DOHH2 (cell line): ENCODE results near the gene TMEM255B.

Source experiments
- H3F3A ChIP-seq: fragments of 200-600 bp; sonication (generic), shearing (Covaris generic); 2 replicates; pipeline ENCODE4 v1.6.0; 2016; ENCODE audit warnings: antibody characterized with exemption, mild to moderate bottlenecking; ENCODE audit not compliant: control insufficient read depth, insufficient read depth
- H3K27ac ChIP-seq: fragments of 200-600 bp; sonication (generic); 2 replicates; pipeline ENCODE4 v1.5.1; 2014; ENCODE audit warnings: low read depth, mild to moderate bottlenecking, low read length, moderate library complexity
- H3K27me3 ChIP-seq: fragments of 200-600 bp; sonication (generic); 2 replicates; pipeline ENCODE4 v1.6.1; 2014; ENCODE audit warnings: mild to moderate bottlenecking, low read length, mixed read lengths; ENCODE audit not compliant: control insufficient read depth
- H3K36me3 ChIP-seq: fragments of 200-600 bp; sonication (generic); 2 replicates; pipeline ENCODE4 v1.6.1; 2014; ENCODE audit warnings: mild to moderate bottlenecking, low read length, moderate library complexity, mixed read lengths; ENCODE audit not compliant: control insufficient read depth
- H3K4me1 ChIP-seq: fragments of 200-600 bp; sonication (generic); 2 replicates; pipeline ENCODE4 v1.6.1; 2014; ENCODE audit warnings: mild to moderate bottlenecking, low read length, mixed read lengths; ENCODE audit not compliant: control insufficient read depth
- H3K4me2 ChIP-seq: fragments of 200-600 bp; sonication (generic); 2 replicates; pipeline ENCODE4 v1.6.0; 2014; ENCODE audit warnings: mild to moderate bottlenecking, low read length, moderate library complexity
- H3K4me3 ChIP-seq: fragments of 200-600 bp; sonication (generic); 2 replicates; pipeline ENCODE4 v1.5.1; 2014; ENCODE audit warnings: mild to moderate bottlenecking, low read length, mixed read lengths
- H3K79me2 ChIP-seq: fragments of 200-600 bp; sonication (generic); 2 replicates; pipeline ENCODE4 v1.6.1; 2014; ENCODE audit warnings: mild to moderate bottlenecking, low read length, mixed read lengths; ENCODE audit not compliant: control insufficient read depth
- H3K9me2 ChIP-seq: fragments of 200-600 bp; sonication (generic); replicated peaks from 2 replicates; pipeline ENCODE4 v1.6.1; 2014; ENCODE audit warnings: mild to moderate bottlenecking, low read length, mixed read lengths; ENCODE audit not compliant: control insufficient read depth
- H3K9me3 ChIP-seq: fragments of 200-600 bp; sonication (generic); 2 replicates; pipeline ENCODE4 v1.6.1; 2014; ENCODE audit warnings: antibody characterized with exemption, low read length, mixed read lengths; ENCODE audit not compliant: control insufficient read depth, insufficient read depth
- H4K20me1 ChIP-seq: fragments of 200-600 bp; sonication (generic); 2 replicates; pipeline ENCODE4 v1.6.0; 2014; ENCODE audit warnings: low read depth, mild to moderate bottlenecking, antibody characterized with exemption, low read length, moderate library complexity; ENCODE audit not compliant: control insufficient read depth, insufficient read depth
- EZH2phosphoT487 ChIP-seq: fragments of 200-600 bp; sonication (generic); IDR thresholded peaks from 2 replicates; pipeline ENCODE4 v1.6.1; 2017; ENCODE audit warnings: borderline replicate concordance, mild to moderate bottlenecking, antibody characterized with exemption, low read length, moderate library complexity, mixed read lengths
- TF ChIP-seq, protein P1 (sequence below): fragments of 200-600 bp; sonication (generic); IDR thresholded peaks from one replicate; pipeline ENCODE4 v1.5.1; 2014; ENCODE audit warnings: antibody characterized with exemption, mild to moderate bottlenecking, low read depth, low read length; ENCODE audit not compliant: poor library complexity, severe bottlenecking

TMEM255B gene

GRCh38 chr13:113808058-113808834, 49.2 kb downstream of the TMEM255B start:
- Histone ChIP-seq H3K4me3 (no peak overlapping the region), H3K79me2 (no peaks in the 10 kb centered on the region), H3K4me1 (no peaks in the 10 kb centered on the region), H3K36me3 (no peaks in the 10 kb centered on the region), H3K27ac (no peak overlapping the region), H4K20me1 (no peaks in the 10 kb centered on the region), H3F3A (no peaks in the 10 kb centered on the region), H3K27me3 (no peaks in the 10 kb centered on the region), H3K9me2 (no peaks in the 10 kb centered on the region), H3K4me2 (no peak overlapping the region), H3K9me3 (peaks cover 43% of the 10 kb centered on the region)
- TF ChIP-seq, protein P1, sequence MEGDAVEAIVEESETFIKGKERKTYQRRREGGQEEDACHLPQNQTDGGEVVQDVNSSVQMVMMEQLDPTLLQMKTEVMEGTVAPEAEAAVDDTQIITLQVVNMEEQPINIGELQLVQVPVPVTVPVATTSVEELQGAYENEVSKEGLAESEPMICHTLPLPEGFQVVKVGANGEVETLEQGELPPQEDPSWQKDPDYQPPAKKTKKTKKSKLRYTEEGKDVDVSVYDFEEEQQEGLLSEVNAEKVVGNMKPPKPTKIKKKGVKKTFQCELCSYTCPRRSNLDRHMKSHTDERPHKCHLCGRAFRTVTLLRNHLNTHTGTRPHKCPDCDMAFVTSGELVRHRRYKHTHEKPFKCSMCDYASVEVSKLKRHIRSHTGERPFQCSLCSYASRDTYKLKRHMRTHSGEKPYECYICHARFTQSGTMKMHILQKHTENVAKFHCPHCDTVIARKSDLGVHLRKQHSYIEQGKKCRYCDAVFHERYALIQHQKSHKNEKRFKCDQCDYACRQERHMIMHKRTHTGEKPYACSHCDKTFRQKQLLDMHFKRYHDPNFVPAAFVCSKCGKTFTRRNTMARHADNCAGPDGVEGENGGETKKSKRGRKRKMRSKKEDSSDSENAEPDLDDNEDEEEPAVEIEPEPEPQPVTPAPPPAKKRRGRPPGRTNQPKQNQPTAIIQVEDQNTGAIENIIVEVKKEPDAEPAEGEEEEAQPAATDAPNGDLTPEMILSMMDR: no peak
- no peak for TF ChIP-seq EZH2phosphoT487

DNA sequence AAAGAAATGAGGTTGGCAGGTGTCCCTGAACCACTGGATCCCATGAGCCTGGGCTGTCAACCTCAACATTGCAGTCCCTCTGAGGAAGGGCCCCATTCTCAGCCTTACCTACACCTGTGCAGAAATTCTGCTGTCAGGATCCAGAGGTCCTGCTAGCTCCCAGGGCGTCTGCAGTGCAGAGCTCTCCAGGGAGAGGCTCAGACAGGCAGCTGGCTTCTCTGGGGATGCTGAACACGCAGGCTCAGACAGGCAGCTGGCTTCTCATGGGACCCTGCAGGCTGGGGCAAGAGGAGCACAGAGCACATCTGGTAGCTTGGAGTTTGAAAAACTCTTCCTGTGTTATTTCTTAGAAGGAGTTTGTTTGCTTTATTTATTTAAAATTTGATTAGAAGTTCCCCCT, 50.9 kb downstream of the TMEM255B start:
- Histone ChIP-seq H3K4me2 (no peak overlapping the region), H3F3A (no peaks in the 10 kb centered on the region)

GRCh38 chr13:113810640-113811039, 51.6 kb downstream of the TMEM255B start:
- H3K36me3 ChIP-seq: peaks cover 1% of the 10 kb centered on the region; the same call in 1 of the 2 replicates
- no peak overlapping the region for H3K4me3 ChIP-seq
- no peaks in the 10 kb centered on the region for H3K27me3 ChIP-seq
- H3K4me2 ChIP-seq: no peak overlapping the region
- peaks cover 6% of the 10 kb centered on the region for H3K79me2 ChIP-seq
- no peaks in the 10 kb centered on the region for H3F3A ChIP-seq
- H3K9me3 ChIP-seq: peaks cover 56% of the 10 kb centered on the region
- no peaks in the 10 kb centered on the region for H3K9me2 ChIP-seq
- TF ChIP-seq, protein P1: no peak
- H4K20me1 ChIP-seq: no peaks in the 10 kb centered on the region
- H3K27ac ChIP-seq: no peak overlapping the region
- H3K4me1 ChIP-seq: peaks cover 1% of the 10 kb centered on the region; the same call in 1 of the 2 replicates

More for the DNA sequence above, 50.9 kb downstream of the TMEM255B start:
- no peak overlapping the region for H3K4me3 ChIP-seq
- H3K9me3 ChIP-seq: peaks cover 51% of the 10 kb centered on the region
- TF ChIP-seq, protein P1: no peak
- TF ChIP-seq EZH2phosphoT487: no peak
- H3K4me1 ChIP-seq: no peaks in the 10 kb centered on the region
- H3K27ac ChIP-seq: no peak overlapping the region
- no peaks in the 10 kb centered on the region for H4K20me1 ChIP-seq
- H3K79me2 ChIP-seq: peaks cover under 1% of the 10 kb centered on the region
- no peaks in the 10 kb centered on the region for H3K9me2 ChIP-seq
- no peaks in the 10 kb centered on the region for H3K27me3 ChIP-seq
- no peaks in the 10 kb centered on the region for H3K36me3 ChIP-seq
